Gastroesophageal sphincter (tissue), 4 donors: Measurements from ENCODE around the gene CFTR. TPM values are rescaled to one million over a fixed set of nuclear protein-coding genes. Genes with fewer than 3 reads are reported as not detected.

Experiments used
- ATAC-seq: fragments of 150-250 bp; one replicate; pipeline ENCODE4 v1.9.1; 2016; ENCODE audit warnings: mild to moderate bottlenecking, moderate library complexity
- H3K27ac ChIP-seq, 4 donors: fragments of 200-600 bp; sonication (generic) in 3 of 4; 1 replicate in 3 of 4; 2 replicates in 1 of 4; pipeline ENCODE4 v1.5.1; 2016 to 2019
- H3K27me3 ChIP-seq: fragments of 200-600 bp; sonication (generic); one replicate; pipeline ENCODE4 v1.5.1; 2019
- H3K36me3 ChIP-seq, 2 donors: fragments of 200-600 bp; sonication (generic); one replicate each; pipeline ENCODE4 v1.5.1; 2019; ENCODE audit warnings: control low read depth in 1 of 2
- H3K4me1 ChIP-seq, 3 donors: fragments of 200-600 bp; sonication (generic); 1 replicate in 2 of 3; 2 replicates in 1 of 3; pipeline ENCODE4 v1.5.1; 2016 to 2019; ENCODE audit warnings: control low read depth in 2 of 3
- H3K4me3 ChIP-seq, 2 donors: fragments of 200-600 bp; sonication (generic); one replicate each; pipeline ENCODE4 v1.5.1; 2019; ENCODE audit warnings: mild to moderate bottlenecking in 1 of 2, moderate library complexity in 1 of 2
- H3K9me3 ChIP-seq, 3 donors: fragments of 200-600 bp; sonication (generic); one replicate each; pipeline ENCODE4 v1.5.1; 2017 to 2019; ENCODE audit warnings: control low read depth in 2 of 3
- EP300 ChIP-seq: sonication (generic); formaldehyde crosslinking; IDR thresholded peaks from one replicate; pipeline ENCODE4 v1.6.1; 2017; ENCODE audit warnings: antibody characterized with exemption, mild to moderate bottlenecking
- POLR2A ChIP-seq, 2 donors: fragments of 450-650 bp; IDR thresholded peaks; one replicate each; pipeline ENCODE4 v1.6.1; 2017; ENCODE audit warnings: antibody characterized with exemption in 2 of 2, mild to moderate bottlenecking in 2 of 2, moderate library complexity in 1 of 2
- POLR2AphosphoS5 ChIP-seq: sonication (generic); formaldehyde crosslinking; IDR thresholded peaks from one replicate; pipeline ENCODE4 v1.6.1; 2017; ENCODE audit warnings: antibody characterized with exemption
- WGBS, 2 donors: methylation state at CpG; one replicate each; pipeline ENCODE4 v1.1.5; 2018; ENCODE audit warnings: low coverage in 1 of 2; 5-methylcytosine and 5-hydroxymethylcytosine counted together
- total RNA-seq, 4 donors: library from RNA; depleted of rRNA; stranded (reverse); fragments of >200 nt; gene quantifications; one replicate each; pipeline ENCODE4 v1.1.0, GENCODE V29; 2016
- TF ChIP-seq, protein P1 (sequence below), 4 experiments: fragments of 200-600 bp in 2 of 4; fragments of 450-650 bp in 2 of 4; sonication (generic) in 1 of 4; IDR thresholded peaks; one replicate each; pipeline ENCODE4 v1.5.1; 2017 to 2019; ENCODE audit warnings: antibody characterized with exemption in 4 of 4, mild to moderate bottlenecking in 2 of 4, moderate library complexity in 2 of 4

CFTR gene
- total RNA-seq, 4 donors from 2014 or later = 1.9 TPM; not detected in 3

DNA sequence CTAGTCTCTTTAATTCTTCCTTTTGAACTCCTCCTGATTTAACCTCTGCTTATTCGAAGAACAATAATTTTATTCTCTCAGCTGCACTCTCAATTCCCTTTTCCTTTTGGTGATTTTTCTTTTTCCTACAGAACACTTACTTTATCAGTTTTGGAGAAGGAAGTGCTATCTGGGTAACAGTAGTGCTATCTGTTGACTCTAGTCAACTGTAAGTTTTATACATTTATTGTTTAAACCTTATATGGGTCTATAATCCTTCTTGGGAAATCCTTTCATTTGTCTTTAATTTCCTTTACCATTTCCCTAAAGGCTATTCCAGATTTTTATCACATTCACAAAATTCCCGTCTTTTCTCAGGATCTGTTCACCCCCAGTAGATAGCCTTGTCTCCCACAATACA lies 64.2 kb downstream of the CFTR start:
- no peak overlapping the region for H3K27ac ChIP-seq
- no peak overlapping the region for H3K4me3 ChIP-seq
- no peaks in the 10 kb centered on the region for H3K4me1 ChIP-seq
- no peaks in the 10 kb centered on the region for H3K36me3 ChIP-seq
- H3K9me3 ChIP-seq = no peaks in the 10 kb centered on the region
- ATAC-seq = no peak
- WGBS, 2 donors = 89 to 100% methylated on average over 2 of the region's 2 CpGs
- no peaks in the 10 kb centered on the region for H3K27me3 ChIP-seq
- TF ChIP-seq EP300 = no peak
- TF ChIP-seq POLR2A (IDR thresholded peaks at IDR 0.05) = no peak
- TF ChIP-seq POLR2AphosphoS5 = no peak
- TF ChIP-seq, protein P1, sequence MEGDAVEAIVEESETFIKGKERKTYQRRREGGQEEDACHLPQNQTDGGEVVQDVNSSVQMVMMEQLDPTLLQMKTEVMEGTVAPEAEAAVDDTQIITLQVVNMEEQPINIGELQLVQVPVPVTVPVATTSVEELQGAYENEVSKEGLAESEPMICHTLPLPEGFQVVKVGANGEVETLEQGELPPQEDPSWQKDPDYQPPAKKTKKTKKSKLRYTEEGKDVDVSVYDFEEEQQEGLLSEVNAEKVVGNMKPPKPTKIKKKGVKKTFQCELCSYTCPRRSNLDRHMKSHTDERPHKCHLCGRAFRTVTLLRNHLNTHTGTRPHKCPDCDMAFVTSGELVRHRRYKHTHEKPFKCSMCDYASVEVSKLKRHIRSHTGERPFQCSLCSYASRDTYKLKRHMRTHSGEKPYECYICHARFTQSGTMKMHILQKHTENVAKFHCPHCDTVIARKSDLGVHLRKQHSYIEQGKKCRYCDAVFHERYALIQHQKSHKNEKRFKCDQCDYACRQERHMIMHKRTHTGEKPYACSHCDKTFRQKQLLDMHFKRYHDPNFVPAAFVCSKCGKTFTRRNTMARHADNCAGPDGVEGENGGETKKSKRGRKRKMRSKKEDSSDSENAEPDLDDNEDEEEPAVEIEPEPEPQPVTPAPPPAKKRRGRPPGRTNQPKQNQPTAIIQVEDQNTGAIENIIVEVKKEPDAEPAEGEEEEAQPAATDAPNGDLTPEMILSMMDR (IDR thresholded peaks at IDR 0.05) = no peak

DNA sequence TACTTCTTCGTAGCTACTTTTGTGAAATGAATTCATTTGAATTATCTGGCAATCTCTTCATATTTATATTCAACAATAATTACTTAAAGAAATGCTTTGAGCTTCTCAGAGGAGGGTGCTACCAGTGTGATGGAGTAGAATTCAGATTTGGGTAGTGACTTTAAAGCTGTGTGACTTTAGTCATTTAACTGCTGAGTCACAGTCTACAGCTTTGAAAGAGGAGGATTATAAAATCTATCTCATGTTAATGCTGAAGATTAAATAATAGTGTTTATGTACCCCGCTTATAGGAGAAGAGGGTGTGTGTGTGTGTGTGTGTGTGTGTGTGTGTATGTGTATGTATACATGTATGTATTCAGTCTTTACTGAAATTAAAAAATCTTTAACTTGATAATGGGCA lies 68.2 kb downstream of the CFTR start:
- ATAC-seq = no peak
- WGBS, 2 donors = 88 to 91% methylated on average over 2 of the region's 2 CpGs
- Histone ChIP-seq H3K27me3 (no peaks in the 10 kb centered on the region), H3K4me1 (no peaks in the 10 kb centered on the region), H3K4me3 (no peak overlapping the region), H3K27ac (no peak overlapping the region), H3K36me3 (no peaks in the 10 kb centered on the region), H3K9me3 (no peaks in the 10 kb centered on the region)
- TF ChIP-seq POLR2A (IDR thresholded peaks at IDR 0.05) (no peak), POLR2AphosphoS5 (no peak), EP300 (no peak)
- TF ChIP-seq, protein P1 (IDR thresholded peaks at IDR 0.05) = no peak

DNA sequence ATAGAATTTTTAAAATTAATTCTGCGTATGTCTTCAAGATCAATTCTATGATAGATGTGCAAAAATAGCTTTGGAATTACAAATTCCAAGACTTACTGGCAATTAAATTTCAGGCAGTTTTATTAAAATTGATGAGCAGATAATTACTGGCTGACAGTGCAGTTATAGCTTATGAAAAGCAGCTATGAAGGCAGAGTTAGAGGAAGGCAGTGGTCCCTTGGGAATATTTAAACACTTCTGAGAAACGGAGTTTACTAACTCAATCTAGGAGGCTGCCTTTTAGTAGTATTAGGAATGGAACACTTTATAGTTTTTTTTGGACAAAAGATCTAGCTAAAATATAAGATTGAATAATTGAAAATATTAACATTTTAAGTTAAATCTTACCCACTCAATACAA lies 70.8 kb downstream of the CFTR start:
- 46 to 63% methylated on average over 2 of the region's 2 CpGs for WGBS, 2 donors
- H3K9me3 ChIP-seq = no peaks in the 10 kb centered on the region
- TF ChIP-seq POLR2A (IDR thresholded peaks at IDR 0.05) (no peak), POLR2AphosphoS5 (no peak), EP300 (no peak)
- TF ChIP-seq, protein P1 (IDR thresholded peaks at IDR 0.05) = no peak
- H3K27ac ChIP-seq = no peak overlapping the region
- H3K4me3 ChIP-seq = no peak overlapping the region
- no peaks in the 10 kb centered on the region for H3K27me3 ChIP-seq
- H3K4me1 ChIP-seq = no peaks in the 10 kb centered on the region
- no peaks in the 10 kb centered on the region for H3K36me3 ChIP-seq
- ATAC-seq = no peak

DNA sequence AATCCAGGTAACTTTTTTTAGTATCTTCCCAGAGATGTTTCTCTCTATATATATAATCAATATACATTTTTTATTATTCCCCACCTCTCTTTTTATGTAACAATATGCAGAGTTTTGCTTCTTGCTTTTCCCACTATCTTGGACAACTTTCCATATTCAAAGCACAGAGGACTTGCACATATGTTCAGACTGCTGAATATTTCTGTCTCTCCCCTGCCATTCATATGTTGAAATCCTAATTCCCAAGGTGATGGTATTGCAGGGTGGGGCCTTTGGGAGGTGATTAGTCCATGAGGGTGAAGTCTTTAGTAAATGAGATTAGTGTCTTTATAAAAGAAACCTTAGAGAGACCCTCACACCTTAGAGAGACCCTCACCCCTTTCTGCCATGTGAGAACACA lies 72.8 kb downstream of the CFTR start:
- TF ChIP-seq EP300 = no peak
- no peak for TF ChIP-seq POLR2A (IDR thresholded peaks at IDR 0.05)
- TF ChIP-seq POLR2AphosphoS5 = no peak
- TF ChIP-seq, protein P1 (IDR thresholded peaks at IDR 0.05) = no peak
- no peak overlapping the region for H3K4me3 ChIP-seq
- no peaks in the 10 kb centered on the region for H3K27me3 ChIP-seq
- ATAC-seq = no peak
- H3K9me3 ChIP-seq = no peaks in the 10 kb centered on the region
- no peaks in the 10 kb centered on the region for H3K4me1 ChIP-seq
- no peaks in the 10 kb centered on the region for H3K36me3 ChIP-seq
- no peak overlapping the region for H3K27ac ChIP-seq

DNA sequence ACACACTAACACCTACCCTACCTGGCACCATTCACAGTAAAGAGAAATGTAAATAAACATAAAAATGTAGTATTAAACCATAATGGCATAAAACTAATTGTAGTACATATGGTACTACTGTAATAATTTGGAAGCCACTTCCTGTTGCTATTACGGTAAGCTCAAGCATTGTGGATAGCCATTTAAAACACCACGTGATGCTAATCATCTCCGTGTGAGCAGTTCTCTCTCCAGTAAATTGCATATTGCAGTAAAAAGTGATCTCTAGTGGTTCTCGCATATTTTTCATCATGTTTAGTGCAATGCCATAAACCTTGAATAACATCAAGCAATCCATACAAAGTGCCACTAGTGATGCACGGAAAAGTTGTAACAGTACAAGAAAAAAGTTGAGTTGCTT lies 75.4 kb downstream of the CFTR start:
- 87 to 88% methylated on average over 5 of the region's 5 CpGs for WGBS, 2 donors
- ATAC-seq = no peak
- Histone ChIP-seq H3K36me3 (no peaks in the 10 kb centered on the region), H3K27me3 (no peaks in the 10 kb centered on the region), H3K9me3 (no peaks in the 10 kb centered on the region), H3K27ac (no peak overlapping the region), H3K4me3 (no peak overlapping the region), H3K4me1 (no peaks in the 10 kb centered on the region)
- TF ChIP-seq EP300 (no peak), POLR2AphosphoS5 (no peak), POLR2A (IDR thresholded peaks at IDR 0.05) (no peak)
- TF ChIP-seq, protein P1 (IDR thresholded peaks at IDR 0.05) = no peak
